ENCODE results near the gene ZBTB46.

DNA sequence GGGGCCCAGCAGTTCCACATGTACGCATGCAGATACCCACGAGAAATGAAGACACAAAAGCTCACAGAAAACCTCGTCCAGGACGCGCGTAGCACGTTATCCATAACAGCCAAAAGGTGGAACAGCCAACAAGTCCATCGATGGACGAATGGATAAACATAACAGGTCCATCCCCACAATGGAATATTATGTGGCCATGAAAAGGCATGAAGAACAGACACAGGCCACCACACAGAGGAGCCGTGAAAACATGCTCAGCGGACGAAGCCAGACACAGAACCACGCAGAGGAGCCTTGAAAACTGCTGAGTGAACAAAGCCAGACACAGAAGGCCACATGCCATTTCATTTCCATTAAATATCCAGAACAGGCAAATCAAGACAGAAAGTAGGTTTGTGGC is 53.5 kb downstream of the ZBTB46 start:
- TF ChIP-seq, protein P1, sequence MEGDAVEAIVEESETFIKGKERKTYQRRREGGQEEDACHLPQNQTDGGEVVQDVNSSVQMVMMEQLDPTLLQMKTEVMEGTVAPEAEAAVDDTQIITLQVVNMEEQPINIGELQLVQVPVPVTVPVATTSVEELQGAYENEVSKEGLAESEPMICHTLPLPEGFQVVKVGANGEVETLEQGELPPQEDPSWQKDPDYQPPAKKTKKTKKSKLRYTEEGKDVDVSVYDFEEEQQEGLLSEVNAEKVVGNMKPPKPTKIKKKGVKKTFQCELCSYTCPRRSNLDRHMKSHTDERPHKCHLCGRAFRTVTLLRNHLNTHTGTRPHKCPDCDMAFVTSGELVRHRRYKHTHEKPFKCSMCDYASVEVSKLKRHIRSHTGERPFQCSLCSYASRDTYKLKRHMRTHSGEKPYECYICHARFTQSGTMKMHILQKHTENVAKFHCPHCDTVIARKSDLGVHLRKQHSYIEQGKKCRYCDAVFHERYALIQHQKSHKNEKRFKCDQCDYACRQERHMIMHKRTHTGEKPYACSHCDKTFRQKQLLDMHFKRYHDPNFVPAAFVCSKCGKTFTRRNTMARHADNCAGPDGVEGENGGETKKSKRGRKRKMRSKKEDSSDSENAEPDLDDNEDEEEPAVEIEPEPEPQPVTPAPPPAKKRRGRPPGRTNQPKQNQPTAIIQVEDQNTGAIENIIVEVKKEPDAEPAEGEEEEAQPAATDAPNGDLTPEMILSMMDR (IDR thresholded peaks at IDR 0.05), result no peak
- TF ChIP-seq POLR2A (IDR thresholded peaks at IDR 0.05), result no peak

Data from thyroid gland (tissue), 4 donors.